Bronchial epithelial cell (primary cell): Measurements from ENCODE around the gene MNS1. TPM values are rescaled to one million over a fixed set of nuclear protein-coding genes. Genes with fewer than 3 reads are reported as not detected.
"Not testable (repeated sequence)": the region's sequence is repeated elsewhere in the genome, so short reads cannot be mapped to it uniquely, and the experiment has no call there.

Source experiments
- DNase-seq: peaks from one replicate; pipeline ENCODE4 v3.0.0-alpha.2; 2010; ENCODE audit warnings: low read depth
- FAIRE-seq: peaks from 2 replicates; lab custom pipeline; 2011; peaks lifted over from hg19 to GRCh38; lab: Jason Lieb, UNC
- H3K27me3 ChIP-seq: 2 replicates; pipeline ENCODE4 v1.5.1; 2011; ENCODE audit warnings: low read length; ENCODE audit not compliant: control insufficient read depth, insufficient read depth
- H3K36me3 ChIP-seq: 2 replicates; pipeline ENCODE4 v1.5.1; 2011; ENCODE audit warnings: low read length; ENCODE audit not compliant: control insufficient read depth, insufficient read depth
- H3K4me3 ChIP-seq: 2 replicates; pipeline ENCODE4 v1.5.1; 2011; ENCODE audit warnings: mild to moderate bottlenecking, low read depth, low read length, control low read depth
- CTCF ChIP-seq: IDR thresholded peaks from 2 replicates; pipeline ENCODE4 v1.5.1; 2011; ENCODE audit warnings: mild to moderate bottlenecking, moderate library complexity, low read length, control low read depth, inconsistent platforms; ENCODE audit not compliant: insufficient read depth, severe bottlenecking
- total RNA-seq: library from RNA; depleted of rRNA; stranded (reverse); fragments of >200 nt; gene quantifications from 2 replicates; pipeline ENCODE4 v1.2.1, GENCODE V29; 2014

The MNS1 gene
- total RNA-seq, 1 donor from 2014 or later: not detected

GRCh38 chr15:56411122-56411749, 53.7 kb downstream of the MNS1 start:
- TF ChIP-seq CTCF: no peak
- FAIRE-seq (no peak), DNase-seq (peak; percentile 17)
- no peaks in the 10 kb centered on the region for H3K27me3 ChIP-seq
- H3K4me3 ChIP-seq: no peak overlapping the region
- no peaks in the 10 kb centered on the region for H3K36me3 ChIP-seq

GRCh38 chr15:56410721-56411120, 54.2 kb downstream of the MNS1 start:
- DNase-seq: no peak
- FAIRE-seq: no peak
- TF ChIP-seq CTCF: no peak
- no peaks in the 10 kb centered on the region for H3K36me3 ChIP-seq
- H3K27me3 ChIP-seq: no peaks in the 10 kb centered on the region
- H3K4me3 ChIP-seq: no peak overlapping the region

GRCh38 chr15:56399209-56399608, 65.7 kb downstream of the MNS1 start:
- FAIRE-seq, H3K27me3 ChIP-seq, DNase-seq, H3K4me3 ChIP-seq, H3K36me3 ChIP-seq: not testable (repeated sequence)

GRCh38 chr15:56397325-56397724, 67.6 kb downstream of the MNS1 start:
- H3K4me3 ChIP-seq, FAIRE-seq, H3K27me3 ChIP-seq, H3K36me3 ChIP-seq, DNase-seq: not testable (repeated sequence)

- FAIRE-seq: no peak
- no peaks in the 10 kb centered on the region for H3K36me3 ChIP-seq
- H3K4me3 ChIP-seq: no peak overlapping the region
- DNase-seq: no peak
- no peaks in the 10 kb centered on the region for H3K27me3 ChIP-seq
- no peak for TF ChIP-seq CTCF
These were observed 70.0 kb downstream of the MNS1 start for GRCh38 chr15:56394909-56395308.

- FAIRE-seq: no peak
- no peak for TF ChIP-seq CTCF
- DNase-seq: no peak
- no peaks in the 10 kb centered on the region for H3K27me3 ChIP-seq
- H3K36me3 ChIP-seq: no peaks in the 10 kb centered on the region
- H3K4me3 ChIP-seq: no peak overlapping the region
These were observed 71.7 kb downstream of the MNS1 start for GRCh38 chr15:56393277-56393676.

GRCh38 chr15:56390739-56391267, 74.1 kb downstream of the MNS1 start:
- H3K27me3 ChIP-seq: no peaks in the 10 kb centered on the region
- TF ChIP-seq CTCF: no peak
- DNase-seq (no peak), FAIRE-seq (no peak)
- H3K36me3 ChIP-seq: no peaks in the 10 kb centered on the region
- no peak overlapping the region for H3K4me3 ChIP-seq
